GM10266 (cell line): ENCODE results near the gene LMO4.
A peak's percentile ranks its signal among the peaks of the same experiment; 100 is the strongest.

Experiments used
- DNase-seq: peaks from one replicate; pipeline ENCODE4 v3.0.0; 2012; ENCODE audit errors: extremely low spot score
- CTCF ChIP-seq: IDR thresholded peaks from 2 replicates; pipeline ENCODE4 v1.5.1; 2012; ENCODE audit warnings: mild to moderate bottlenecking, low read depth; ENCODE audit not compliant: control insufficient read depth, insufficient read depth; ENCODE audit errors: missing control alignments

LMO4 gene

GRCh38 chr1:87307306-87307705 lies 21.4 kb upstream of the LMO4 start:
- DNase-seq, result no peak
- TF ChIP-seq CTCF, result no peak

- TF ChIP-seq CTCF, result no peak
- DNase-seq, result no peak
Observed at GRCh38 chr1:87307931-87308330, 20.7 kb upstream of the LMO4 start.

GRCh38 chr1:87314091-87314490 lies 14.6 kb upstream of the LMO4 start:
- DNase-seq, result no peak
- TF ChIP-seq CTCF, result no peak

GRCh38 chr1:87318056-87318650 lies 10.5 kb upstream of the LMO4 start:
- TF ChIP-seq CTCF, result no peak
- DNase-seq, result no peak

- TF ChIP-seq CTCF, result no peak
- no peak for DNase-seq
Observed at GRCh38 chr1:87318806-87319205, 9.9 kb upstream of the LMO4 start.

- TF ChIP-seq CTCF, result peak; percentile 74
- peak; percentile 49 for DNase-seq
Observed at GRCh38 chr1:87325982-87326738, 2.5 kb upstream of the LMO4 start.
